Endothelial cell of umbilical vein (primary cell): ENCODE measurements around the gene EIF2A. TPM values are rescaled to one million over a fixed set of nuclear protein-coding genes. Genes with fewer than 3 reads are reported as not detected.

ENCODE experiments used
- BruUV-seq: library from RNA; stranded (reverse); fragments of 400-500 nt; replicated peaks from 2 replicates; lab custom pipeline; 2021; lab: Mats Ljungman, UMichigan
- CTCF ChIA-PET: fragments of 300-600, 350-600 bp; sonication (Branson Sonifier 250); formaldehyde crosslinking; loops from one replicate; lab custom pipeline; 2021; ENCODE audit warnings: antibody characterized with exemption, inconsistent platforms; lab: Charles Lee
- POLR2A ChIA-PET: fragments of 300-600, 350-600 bp; sonication (Branson Sonifier 250); formaldehyde crosslinking; loops from one replicate; lab custom pipeline; 2021; ENCODE audit warnings: antibody characterized with exemption, inconsistent platforms; lab: Charles Lee
- DNase-seq: peaks from one replicate; pipeline ENCODE4 v3.0.0-alpha.2; 2011; ENCODE audit warnings: low read depth, low spot score
- FAIRE-seq: peaks from 2 replicates; lab custom pipeline; 2011; peaks lifted over from hg19 to GRCh38; lab: Jason Lieb, UNC
- H2AFZ ChIP-seq: 2 replicates; pipeline ENCODE4 v1.6.0; 2012; ENCODE audit warnings: low read depth, low read length, control low read depth, inconsistent platforms
- H3K27ac ChIP-seq: 2 replicates; pipeline ENCODE4 v1.5.1; 2011; ENCODE audit warnings: low read depth, mild to moderate bottlenecking, control low read depth, low read length, moderate library complexity; ENCODE audit not compliant: insufficient read depth
- H3K27me3 ChIP-seq, 2 experiments: 2 replicates each; pipeline versions ENCODE4 v1.6.0 to v1.6.1; 2011; ENCODE audit warnings: low read length in 2 of 2, mixed read lengths in 1 of 2; ENCODE audit not compliant: control insufficient read depth in 2 of 2, insufficient read depth in 2 of 2
- H3K36me3 ChIP-seq, 2 experiments: 2 replicates in 1 of 2; 3 replicates in 1 of 2; pipeline ENCODE4 v1.5.1; 2011; ENCODE audit warnings: low read length in 2 of 2, mild to moderate bottlenecking in 1 of 2, moderate library complexity in 1 of 2; ENCODE audit not compliant: control insufficient read depth in 2 of 2, insufficient read depth in 2 of 2; ENCODE audit errors: extremely low read depth in 1 of 2
- H3K4me1 ChIP-seq: 3 replicates; pipeline ENCODE4 v1.5.1; 2011; ENCODE audit warnings: mild to moderate bottlenecking, low read length; ENCODE audit not compliant: control insufficient read depth, insufficient read depth; ENCODE audit errors: extremely low read depth
- H3K4me2 ChIP-seq: 2 replicates; pipeline ENCODE4 v1.6.1; 2011; ENCODE audit warnings: low read length, control low read depth, mixed read lengths; ENCODE audit not compliant: insufficient read depth
- H3K4me3 ChIP-seq, 3 experiments: fragments of 200-600 bp in 1 of 3; sonication (generic), shearing (Covaris generic) in 1 of 3; replicated peaks in 1 of 3; 2 replicates each; pipeline ENCODE4 v1.5.1; 2011 to 2016; ENCODE audit warnings: control low read depth in 3 of 3, low read length in 3 of 3, mild to moderate bottlenecking in 2 of 3, inconsistent platforms in 1 of 3, low read depth in 1 of 3, moderate library complexity in 1 of 3; ENCODE audit not compliant: insufficient read depth in 1 of 3
- H3K79me2 ChIP-seq: 2 replicates; pipeline ENCODE4 v1.6.0; 2012; ENCODE audit warnings: low read length, inconsistent platforms; ENCODE audit not compliant: control insufficient read depth, insufficient read depth
- H3K9ac ChIP-seq: replicated peaks from 2 replicates; pipeline ENCODE3; 2011; ENCODE audit warnings: low read length, control low read depth; ENCODE audit not compliant: insufficient read depth; ENCODE audit errors: extremely low read depth
- H3K9me1 ChIP-seq: replicated peaks from 3 replicates; pipeline ENCODE4 v1.6.0; 2011; ENCODE audit warnings: mild to moderate bottlenecking, low read length; ENCODE audit not compliant: control insufficient read depth, insufficient read depth; ENCODE audit errors: extremely low read depth
- H3K9me3 ChIP-seq: replicated peaks from 2 replicates; pipeline ENCODE4 v1.5.1; 2012; ENCODE audit warnings: low read length, inconsistent platforms; ENCODE audit not compliant: control insufficient read depth, insufficient read depth
- H4K20me1 ChIP-seq: replicated peaks from 2 replicates; pipeline ENCODE3; 2011; ENCODE audit warnings: mild to moderate bottlenecking, low read length; ENCODE audit not compliant: control insufficient read depth, insufficient read depth; ENCODE audit errors: extremely low read depth
- CTCF ChIP-seq, 2 donors: IDR thresholded peaks; 1 replicate in 1 of 2; 2 replicates in 1 of 2; pipeline ENCODE4 v1.5.1; 2011; ENCODE audit warnings: low read length in 2 of 2, mild to moderate bottlenecking in 2 of 2, moderate library complexity in 2 of 2, control low read depth in 1 of 2, inconsistent platforms in 1 of 2, low read depth in 1 of 2; ENCODE audit not compliant: insufficient read depth in 1 of 2; ENCODE audit errors: extremely low read depth in 1 of 2
- EZH2 ChIP-seq: IDR thresholded peaks from 2 replicates; pipeline ENCODE4 v1.6.1; 2012; ENCODE audit warnings: borderline replicate concordance, low read depth, mild to moderate bottlenecking, moderate library complexity, low read length, inconsistent platforms; ENCODE audit not compliant: severe bottlenecking
- FOS ChIP-seq: IDR thresholded peaks from 2 replicates; pipeline ENCODE4 v1.6.1; 2011; ENCODE audit warnings: mild to moderate bottlenecking, low read length, moderate library complexity, borderline replicate concordance; ENCODE audit not compliant: insufficient read depth
- GATA2 ChIP-seq: IDR thresholded peaks from 2 replicates; pipeline ENCODE4 v1.7.0; 2011; ENCODE audit warnings: low read depth, mild to moderate bottlenecking, moderate library complexity, mixed read lengths, low read length; ENCODE audit not compliant: insufficient read length, insufficient read depth
- JUN ChIP-seq: IDR thresholded peaks from 2 replicates; pipeline ENCODE4 v1.6.1; 2011; ENCODE audit warnings: borderline replicate concordance, low read depth; ENCODE audit not compliant: insufficient read length, insufficient read depth
- MAX ChIP-seq: IDR thresholded peaks from 2 replicates; pipeline ENCODE4 v1.6.1; 2011; ENCODE audit not compliant: insufficient read depth, insufficient read length
- MYC ChIP-seq: IDR thresholded peaks from one replicate; pipeline ENCODE4 v1.6.1; 2011; ENCODE audit warnings: mild to moderate bottlenecking, low read depth, low read length
- POLR2A ChIP-seq: IDR thresholded peaks from 2 replicates; pipeline ENCODE4 v1.6.1; 2012; ENCODE audit warnings: low read depth, mild to moderate bottlenecking, control low read depth, low read length
- POLR2AphosphoS5 ChIP-seq: IDR thresholded peaks from 2 replicates; pipeline ENCODE4 v1.6.1; 2012; ENCODE audit warnings: low read depth, mild to moderate bottlenecking, control low read depth, low read length, moderate library complexity; ENCODE audit not compliant: insufficient read depth
- dilution Hi-C: fragments of 300-500 bp; cut with MboI; formaldehyde crosslinking; loops from one replicate; pipeline ENCODE4 v1.15.0; 2019; ENCODE audit warnings: low sequenced_read_pairs; ENCODE audit not compliant: extremely low pct_ligation_motif_present
- intact Hi-C: fragments of 100-400 bp; cut with micrococcal nuclease; formaldehyde crosslinking; loops from one replicate; pipeline ENCODE4 v1.10.0; 2022
- polyA plus RNA-seq, 4 experiments: library from polyadenylated mRNA; depleted of rRNA in 3 of 4; stranded (reverse) in 3 of 4; unstranded in 1 of 4; fragments of >200 nt; gene quantifications; 2 replicates each; pipeline versions ENCODE4 v1.2.1 to v1.2.3, GENCODE V29; 2011 to 2012; ENCODE audit warnings: missing spikeins in 1 of 4
- total RNA-seq: library from RNA; stranded (reverse); gene quantifications from 2 replicates; pipeline ENCODE4 v1.2.3, GENCODE V29; 2021

The EIF2A gene
- total and polyA plus RNA-seq, 2 donors (not counting 3 experiments of a cell fraction or from before 2014, with no cell fraction given), result 85.2 to 97.6 TPM

- TF ChIP-seq FOS (no peak), GATA2 (no peak), CTCF (IDR thresholded peaks at IDR 0.05; ENCODE audit: extremely low read depth in 1 of 2, insufficient read depth in 1 of 2, low read depth in 1 of 2, low read length in 2 of 2) (no peak), MYC (no peak), POLR2A (no peak), POLR2AphosphoS5 (no peak), JUN (no peak), EZH2 (no peak), MAX (no peak)
- no peak overlapping the region for H3K9ac ChIP-seq
- dilution Hi-C loops (no loop called here), intact Hi-C loops (loop anchor here (1.0 kb wide), 1 partner anchor 10 kb away; the partner anchor contains the start of gene SELENOT)
- BruUV-seq, result no TSS peak
- H3K4me1 ChIP-seq, result peaks cover 18% of the 10 kb centered on the region
- H3K27ac ChIP-seq, result no peak overlapping the region
- DNase-seq (no peak), FAIRE-seq (no peak)
- H3K9me1 ChIP-seq, result no peaks in the 10 kb centered on the region
- H3K4me2 ChIP-seq, result no peak overlapping the region
- no peaks in the 10 kb centered on the region for H3K27me3 ChIP-seq
- H3K79me2 ChIP-seq, result peaks cover 79% of the 10 kb centered on the region
- H2AFZ ChIP-seq, result no peak overlapping the region
- ChIA-PET POLR2A (interaction anchor here (1.8 kb wide), 1 partner anchor 10 kb away, joined by 4 read pairs; the partner anchor contains the start of gene SELENOT), CTCF (interaction anchor here (1.3 to 1.9 kb wide), 3 partner anchors 10 to 108 kb away, joined by 4 to 5 read pairs (median 5); partner anchors contain the start of gene SELENOT)
- no peak overlapping the region for H3K4me3 ChIP-seq
- H3K36me3 ChIP-seq, result no peaks in the 10 kb centered on the region
- peaks cover 8% of the 10 kb centered on the region for H4K20me1 ChIP-seq
- no peaks in the 10 kb centered on the region for H3K9me3 ChIP-seq
These were observed 66.4 kb downstream of the EIF2A start for GRCh38 chr3:150613034-150613433.
